ENCODE data around the gene GJB2. TPM values are rescaled to one million over a fixed set of nuclear protein-coding genes. Genes with fewer than 3 reads are reported as not detected.
A peak's percentile ranks its signal among the peaks of the same experiment; 100 is the strongest.

Gene GJB2
- total RNA-seq, 2 donors from 2014 or later, result 1.5 to 3.8 TPM

- intact Hi-C loops (cut with DNase I), result no loop called here
Measured at GRCh38 chr13:20219577-20219976, 26.8 kb upstream of the GJB2 start.

GRCh38 chr13:20217168-20217567, 24.4 kb upstream of the GJB2 start:
- Histone ChIP-seq H3K4me3 (no peak overlapping the region), H3K27me3 (replicated peaks; ENCODE audit: insufficient read depth) (no peaks in the 10 kb centered on the region), H3K9me3 (no peaks in the 10 kb centered on the region), H3K4me1 (replicated peaks) (no peaks in the 10 kb centered on the region), H3K36me3 (no peaks in the 10 kb centered on the region), H3K27ac (no peak overlapping the region)
- intact Hi-C loops (cut with DNase I), result no loop called here
- 29% methylated on average over 3 of the region's 3 CpGs for WGBS
- TF ChIP-seq POLR2AphosphoS5 (IDR thresholded peaks at IDR 0.05) (peak; percentile 7), CTCF (IDR thresholded peaks at IDR 0.05) (no peak)
- DNase-seq (ENCODE audit: low spot score), result no peak

More at GRCh38 chr13:20219577-20219976, 26.8 kb upstream of the GJB2 start:
- H3K9me3 ChIP-seq, result no peaks in the 10 kb centered on the region
- no peaks in the 10 kb centered on the region for H3K36me3 ChIP-seq
- DNase-seq (ENCODE audit: low spot score), result no peak
- TF ChIP-seq POLR2A (IDR thresholded peaks at IDR 0.05) (no peak), CTCF (IDR thresholded peaks at IDR 0.05) (no peak), POLR2AphosphoS5 (IDR thresholded peaks at IDR 0.05) (no peak)
- H3K27ac ChIP-seq, result no peak overlapping the region
- H3K27me3 ChIP-seq (replicated peaks; ENCODE audit: insufficient read depth), result no peaks in the 10 kb centered on the region
- no peaks in the 10 kb centered on the region for H3K4me1 ChIP-seq (replicated peaks)
- H3K4me3 ChIP-seq, result no peak overlapping the region

- Histone ChIP-seq H3K4me1 (replicated peaks) (no peaks in the 10 kb centered on the region), H3K27me3 (replicated peaks; ENCODE audit: insufficient read depth) (peaks cover 2% of the 10 kb centered on the region), H3K9me3 (no peaks in the 10 kb centered on the region), H3K4me3 (no peak overlapping the region), H3K27ac (no peak overlapping the region), H3K36me3 (no peaks in the 10 kb centered on the region)
- no peak for TF ChIP-seq CTCF (IDR thresholded peaks at IDR 0.05)
- no peak for TF ChIP-seq POLR2A (IDR thresholded peaks at IDR 0.05)
- no peak for TF ChIP-seq POLR2AphosphoS5 (IDR thresholded peaks at IDR 0.05)
- 68% methylated on average over 1 of the region's 1 CpG for WGBS
- intact Hi-C loops (cut with DNase I), result no loop called here
- no peak for DNase-seq (ENCODE audit: low spot score)
Measured at GRCh38 chr13:20209948-20210347, 17.2 kb upstream of the GJB2 start.

GRCh38 chr13:20206698-20207235, 14.0 kb upstream of the GJB2 start:
- Histone ChIP-seq H3K36me3 (no peaks in the 10 kb centered on the region), H3K9me3 (peaks cover 5% of the 10 kb centered on the region), H3K27ac (no peak overlapping the region), H3K4me1 (replicated peaks) (no peaks in the 10 kb centered on the region), H3K27me3 (replicated peaks; ENCODE audit: insufficient read depth) (peaks cover 2% of the 10 kb centered on the region), H3K4me3 (no peak overlapping the region)
- no peak for DNase-seq (ENCODE audit: low spot score)
- 71% methylated on average over 16 of the region's 16 CpGs for WGBS
- TF ChIP-seq POLR2A (IDR thresholded peaks at IDR 0.05), result no peak
- TF ChIP-seq CTCF (IDR thresholded peaks at IDR 0.05), result no peak
- no peak for TF ChIP-seq POLR2AphosphoS5 (IDR thresholded peaks at IDR 0.05)
- intact Hi-C loops (cut with DNase I), result no loop called here

GRCh38 chr13:20206065-20206697, 13.4 kb upstream of the GJB2 start:
- H3K27ac ChIP-seq, result no peak overlapping the region
- intact Hi-C loops (cut with DNase I), result no loop called here
- peaks cover 2% of the 10 kb centered on the region for H3K27me3 ChIP-seq (replicated peaks; ENCODE audit: insufficient read depth)
- H3K4me1 ChIP-seq (replicated peaks), result no peaks in the 10 kb centered on the region
- WGBS, result 84% methylated on average over 11 of the region's 11 CpGs
- no peak overlapping the region for H3K4me3 ChIP-seq
- peaks cover 5% of the 10 kb centered on the region for H3K9me3 ChIP-seq
- no peak for DNase-seq (ENCODE audit: low spot score)
- no peak for TF ChIP-seq POLR2AphosphoS5 (IDR thresholded peaks at IDR 0.05)
- no peak for TF ChIP-seq POLR2A (IDR thresholded peaks at IDR 0.05)
- no peak for TF ChIP-seq CTCF (IDR thresholded peaks at IDR 0.05)
- H3K36me3 ChIP-seq, result no peaks in the 10 kb centered on the region

Data from prostate gland (tissue), 2 donors.